H9 (cell line): ENCODE results near the gene COX5B. TPM values are rescaled to one million over a fixed set of nuclear protein-coding genes. Genes with fewer than 3 reads are reported as not detected.
"Not testable (repeated sequence)": the region's sequence is repeated elsewhere in the genome, so short reads cannot be mapped to it uniquely, and the experiment has no call there.

Experiments used
- DNase-seq: peaks from one replicate; pipeline ENCODE4 v3.0.0-alpha.2; 2017
- H2AFZ ChIP-seq: one replicate; pipeline ENCODE4 v1.6.1; 2013; ENCODE audit warnings: mild to moderate bottlenecking, low read length, control low read depth, moderate library complexity
- H2AK5ac ChIP-seq: 2 replicates; pipeline ENCODE4 v1.6.1; 2013; ENCODE audit warnings: low read length, control low read depth, mixed read lengths; ENCODE audit not compliant: insufficient read length
- H2BK120ac ChIP-seq: one replicate; pipeline ENCODE4 v1.6.1; 2013; ENCODE audit warnings: low read depth, mild to moderate bottlenecking, low read length, control low read depth, inconsistent platforms; ENCODE audit not compliant: poor library complexity, severe bottlenecking
- H2BK12ac ChIP-seq: 2 replicates; pipeline ENCODE4 v1.6.1; 2013; ENCODE audit warnings: low read length, control low read depth, mixed read lengths, low read depth; ENCODE audit not compliant: insufficient read length
- H2BK15ac ChIP-seq: 2 replicates; pipeline ENCODE4 v1.6.1; 2013; ENCODE audit warnings: low read depth, low read length, control low read depth
- H2BK20ac ChIP-seq: one replicate; pipeline ENCODE4 v1.6.1; 2013; ENCODE audit warnings: low read depth, mild to moderate bottlenecking, low read length, control low read depth, inconsistent platforms; ENCODE audit not compliant: poor library complexity, severe bottlenecking
- H2BK5ac ChIP-seq: 2 replicates; pipeline ENCODE4 v1.6.1; 2013; ENCODE audit warnings: low read length, control low read depth, mixed read lengths; ENCODE audit not compliant: insufficient read length
- H3K14ac ChIP-seq: 2 replicates; pipeline ENCODE4 v1.6.1; 2013; ENCODE audit warnings: low read length, control low read depth; ENCODE audit not compliant: insufficient read depth
- H3K18ac ChIP-seq: 2 replicates; pipeline ENCODE4 v1.6.1; 2013; ENCODE audit warnings: low read depth, mild to moderate bottlenecking, mixed read lengths, low read length, control low read depth; ENCODE audit not compliant: insufficient read length
- H3K23ac ChIP-seq: 2 replicates; pipeline ENCODE4 v1.6.1; 2013; ENCODE audit warnings: low read length, control low read depth, mixed read lengths, low read depth; ENCODE audit not compliant: insufficient read length
- H3K23me2 ChIP-seq: 2 replicates; pipeline ENCODE4 v1.6.1; 2013; ENCODE audit warnings: low read depth, mild to moderate bottlenecking, mixed read lengths, low read length, control low read depth; ENCODE audit not compliant: insufficient read length, poor library complexity, severe bottlenecking
- H3K27ac ChIP-seq: 2 replicates; pipeline ENCODE4 v1.5.1; 2013; ENCODE audit warnings: low read length, control low read depth, mixed read lengths, low read depth; ENCODE audit not compliant: insufficient read length
- H3K27me3 ChIP-seq: 2 replicates; pipeline ENCODE4 v1.6.1; 2013; ENCODE audit warnings: low read length, control low read depth, inconsistent platforms; ENCODE audit not compliant: insufficient read depth
- H3K4ac ChIP-seq: 2 replicates; pipeline ENCODE4 v1.6.1; 2013; ENCODE audit warnings: low read depth, mild to moderate bottlenecking, control low read depth, inconsistent platforms, low read length, moderate library complexity
- H3K4me1 ChIP-seq: 2 replicates; pipeline ENCODE4 v1.6.1; 2013; ENCODE audit warnings: low read length, control low read depth, inconsistent platforms; ENCODE audit not compliant: insufficient read depth
- H3K4me2 ChIP-seq: 2 replicates; pipeline ENCODE4 v1.6.1; 2013; ENCODE audit warnings: low read length, control low read depth, mixed read lengths; ENCODE audit not compliant: insufficient read length, insufficient read depth
- H3K56ac ChIP-seq: 2 replicates; pipeline ENCODE4 v1.6.1; 2013; ENCODE audit warnings: low read depth, mild to moderate bottlenecking, mixed read lengths, low read length, control low read depth; ENCODE audit not compliant: insufficient read length
- H3K79me1 ChIP-seq: 2 replicates; pipeline ENCODE4 v1.6.1; 2013; ENCODE audit warnings: low read depth, mild to moderate bottlenecking, moderate library complexity, low read length, control low read depth, inconsistent platforms; ENCODE audit not compliant: insufficient read depth, poor library complexity, severe bottlenecking
- H3K79me2 ChIP-seq: 2 replicates; pipeline ENCODE4 v1.6.1; 2013; ENCODE audit warnings: low read length, control low read depth, inconsistent platforms; ENCODE audit not compliant: insufficient read depth
- H3K9ac ChIP-seq: 2 replicates; pipeline ENCODE4 v1.6.1; 2013; ENCODE audit warnings: low read length, control low read depth, mixed read lengths; ENCODE audit not compliant: insufficient read length; ENCODE audit errors: extremely low read depth
- H3K9me3 ChIP-seq: one replicate; pipeline ENCODE4 v1.6.1; 2013; ENCODE audit warnings: low read depth, low read length, inconsistent platforms; ENCODE audit not compliant: control insufficient read depth
- H3T11ph ChIP-seq: one replicate; pipeline ENCODE4 v1.6.1; 2013; ENCODE audit warnings: mild to moderate bottlenecking, low read length, control low read depth, inconsistent platforms
- H4K20me1 ChIP-seq: one replicate; pipeline ENCODE4 v1.6.1; 2013; ENCODE audit not compliant: control insufficient read depth, insufficient read length, insufficient read depth
- H4K5ac ChIP-seq: 2 replicates; pipeline ENCODE4 v1.6.1; 2013; ENCODE audit warnings: low read depth, mild to moderate bottlenecking, mixed read lengths, low read length, control low read depth; ENCODE audit not compliant: insufficient read length
- H4K8ac ChIP-seq: replicated peaks from 2 replicates; pipeline ENCODE4 v1.6.1; 2013; ENCODE audit warnings: low read length, control low read depth, mixed read lengths, low read depth; ENCODE audit not compliant: insufficient read length
- H4K91ac ChIP-seq: 2 replicates; pipeline ENCODE4 v1.6.1; 2013; ENCODE audit warnings: low read depth, mild to moderate bottlenecking, moderate library complexity, mixed read lengths, low read length, control low read depth; ENCODE audit not compliant: insufficient read length
- H3K27ac Mint-ChIP-seq, 3 experiments: 2 replicates in 2 of 3; 3 replicates in 1 of 3; pipeline ENCODE4 v1.8.0; 2020 to 2021; ENCODE audit warnings: mixed read lengths in 3 of 3, mild to moderate bottlenecking in 1 of 3, moderate library complexity in 1 of 3
- H3K27me3 Mint-ChIP-seq: 2 replicates; pipeline ENCODE4 v1.8.0; 2021; ENCODE audit warnings: low read depth, mild to moderate bottlenecking, moderate library complexity, mixed read lengths
- H3K36me3 Mint-ChIP-seq, 3 experiments: 2 replicates in 2 of 3; 3 replicates in 1 of 3; pipeline ENCODE4 v1.8.0; 2020 to 2021; ENCODE audit warnings: low read depth in 3 of 3, mixed read lengths in 3 of 3; ENCODE audit not compliant: insufficient read depth in 1 of 3
- H3K4me1 Mint-ChIP-seq, 2 experiments: 2 replicates each; pipeline ENCODE4 v1.8.0; 2020; ENCODE audit warnings: mixed read lengths in 2 of 2
- H3K4me3 Mint-ChIP-seq, 2 experiments: 2 replicates in 1 of 2; 3 replicates in 1 of 2; pipeline ENCODE4 v1.8.0; 2020 to 2021; ENCODE audit warnings: mild to moderate bottlenecking in 2 of 2, mixed read lengths in 2 of 2, moderate library complexity in 1 of 2
- H3K9me3 Mint-ChIP-seq, 2 experiments: 2 replicates in 1 of 2; 3 replicates in 1 of 2; pipeline ENCODE4 v1.8.0; 2020; ENCODE audit warnings: mild to moderate bottlenecking in 2 of 2, mixed read lengths in 2 of 2, moderate library complexity in 1 of 2
- CTCF ChIP-seq: fragments of 200-600 bp; sonication (generic); conservative IDR thresholded peaks from 3 replicates; pipeline ENCODE4 v1.8.0; 2021; ENCODE audit warnings: antibody characterized with exemption, mild to moderate bottlenecking
- WGBS: extraction: QIAGEN DNeasy Blood & Tissue Kit; methylation state at CpG from one replicate; pipeline ENCODE4 v1.1.7; 2013; ENCODE audit warnings: missing lambda C conversion rate, low lambda C conversion rate, mixed read lengths; ENCODE audit not compliant: insufficient read length; ENCODE audit errors: extremely low coverage; 5-methylcytosine and 5-hydroxymethylcytosine counted together
- long read RNA-seq: library from polyadenylated mRNA; unstranded; transcript quantifications from one replicate; pipeline ENCODE4 v2.0.0, GENCODE V29; 2020
- total RNA-seq: library from RNA; stranded (reverse); gene quantifications from 2 replicates; pipeline ENCODE4 v1.2.1, GENCODE V29; 2021

Gene COX5B
- total RNA-seq = 237 and 246 TPM in 2 replicates
- long read RNA-seq, transcript COX5B-201 (4 exons, 712 nt) = major isoform, 104 of 117 reads
- long read RNA-seq, partial matches to known transcripts = 10 of 117 reads
- long read RNA-seq, other reads (novel, unspliced or antisense) = 3 of 117 reads

GRCh38 chr2:97645695-97646629 lies at the start of gene COX5B:
Gene COX5B (plus strand): TSS chr2:97646062. CDS start chr2:97646087, 25 bp downstream.
- Mint-ChIP-seq H3K27me3 (no peaks in the 10 kb centered on the region), H3K27ac (peak within 1 kb of the TSS; percentile 95 to 98 (median 97)), H3K4me1 (peaks cover 13 to 16% of the 10 kb centered on the region in 2 experiments), H3K9me3 (no peaks in the 10 kb centered on the region), H3K36me3 (peaks cover 19 to 35% (median 32%) of the 10 kb centered on the region in 3 experiments), H3K4me3 (peak within 1 kb of the TSS; percentile 85 to 95)
- no peak within 1 kb of the TSS for H2BK120ac ChIP-seq
- DNase-seq = peak; percentile 98
- no peaks in the 10 kb centered on the region for H3K79me2 ChIP-seq
- no peaks in the 10 kb centered on the region for H4K20me1 ChIP-seq
- no peaks in the 10 kb centered on the region for H3K9me3 ChIP-seq
- H3K18ac ChIP-seq = peak within 1 kb of the TSS; percentile 73
- no peak within 1 kb of the TSS for H2AK5ac ChIP-seq
- no peak within 1 kb of the TSS for H2BK20ac ChIP-seq
- no peak within 1 kb of the TSS for H3K23ac ChIP-seq
- H3K4ac ChIP-seq = no peak within 1 kb of the TSS
- peak within 1 kb of the TSS; percentile 71 for H3K4me2 ChIP-seq
- H3K9ac ChIP-seq = peak within 1 kb of the TSS; percentile 84
- no CpG with 5 or more reads among the region's 63 CpGs for WGBS
- H3K56ac ChIP-seq = no peak within 1 kb of the TSS
- H3T11ph ChIP-seq = no peak within 1 kb of the TSS
- H3K23me2 ChIP-seq = peaks cover 5% of the 10 kb centered on the region
- H3K14ac ChIP-seq = peak within 1 kb of the TSS; percentile 78
- no peak within 1 kb of the TSS for H2BK5ac ChIP-seq
- TF ChIP-seq CTCF = no peak
- no peak within 1 kb of the TSS for H2BK12ac ChIP-seq
- no peaks in the 10 kb centered on the region for H3K4me1 ChIP-seq
- H4K8ac ChIP-seq = no peak within 1 kb of the TSS
- H3K27me3 ChIP-seq = no peaks in the 10 kb centered on the region
- no peak within 1 kb of the TSS for H2AFZ ChIP-seq
- no peak within 1 kb of the TSS for H4K91ac ChIP-seq
- H3K79me1 ChIP-seq = peaks cover 2% of the 10 kb centered on the region
- H3K27ac ChIP-seq = no peak within 1 kb of the TSS
- H4K5ac ChIP-seq = no peak within 1 kb of the TSS
- H2BK15ac ChIP-seq = no peak within 1 kb of the TSS

GRCh38 chr2:97596180-97596579 lies 49.7 kb upstream of the COX5B start:
- H4K5ac ChIP-seq, H3K79me1 ChIP-seq, DNase-seq, H4K20me1 ChIP-seq, H2BK120ac ChIP-seq, H3K4me1 ChIP-seq, H3K27ac ChIP-seq, H3K23ac ChIP-seq, H2AFZ ChIP-seq, H3K4ac ChIP-seq, H3K14ac ChIP-seq, H3K23me2 ChIP-seq, H3K9ac ChIP-seq, H2BK20ac ChIP-seq, H3K9me3 Mint-ChIP-seq, H2BK5ac ChIP-seq, H4K91ac ChIP-seq, H2AK5ac ChIP-seq, H3K18ac ChIP-seq, H3K4me2 ChIP-seq, H4K8ac ChIP-seq, H3K56ac ChIP-seq, H3K36me3 Mint-ChIP-seq, H3K4me1 Mint-ChIP-seq, H3K9me3 ChIP-seq, H3K79me2 ChIP-seq, H2BK12ac ChIP-seq, H3K4me3 Mint-ChIP-seq, H2BK15ac ChIP-seq, H3K27ac Mint-ChIP-seq, H3T11ph ChIP-seq, H3K27me3 ChIP-seq: not testable (repeated sequence)
- no CpG with 5 or more reads among the region's 4 CpGs for WGBS
- H3K27me3 Mint-ChIP-seq = peaks cover 21% of the 10 kb centered on the region
